HG03520 (cell line): ENCODE measurements around the gene WNT11.
"Not testable (repeated sequence)": the region's sequence is repeated elsewhere in the genome, so short reads cannot be mapped to it uniquely, and the experiment has no call there.

Experiments used
- ATAC-seq: cut with Tn5 transposase; IDR thresholded peaks from one replicate; pipeline ENCODE4 v1.9.1; 2021; ENCODE audit warnings: mild to moderate bottlenecking, moderate library complexity; ENCODE audit not compliant: unreplicated experiment

Gene WNT11

DNA sequence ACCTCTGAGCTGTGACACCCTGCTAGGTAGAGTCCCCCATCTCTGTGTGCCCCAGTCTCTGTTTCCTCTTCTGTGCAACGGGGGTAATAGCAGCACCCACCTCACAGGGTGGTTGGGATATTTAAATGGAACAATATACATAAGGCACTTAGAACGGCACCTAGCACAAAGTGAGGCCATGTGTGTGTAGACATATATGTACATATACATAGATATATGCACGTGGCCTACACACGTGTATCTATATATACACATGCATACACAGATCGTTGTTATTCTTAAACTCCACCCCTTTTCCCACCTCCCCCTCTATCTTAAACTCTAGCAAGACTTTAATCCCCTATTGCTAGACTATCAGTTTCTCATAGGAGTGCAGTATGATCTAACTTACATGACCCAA lies 2.4 kb downstream of the WNT11 start:
- ATAC-seq = no peak

DNA sequence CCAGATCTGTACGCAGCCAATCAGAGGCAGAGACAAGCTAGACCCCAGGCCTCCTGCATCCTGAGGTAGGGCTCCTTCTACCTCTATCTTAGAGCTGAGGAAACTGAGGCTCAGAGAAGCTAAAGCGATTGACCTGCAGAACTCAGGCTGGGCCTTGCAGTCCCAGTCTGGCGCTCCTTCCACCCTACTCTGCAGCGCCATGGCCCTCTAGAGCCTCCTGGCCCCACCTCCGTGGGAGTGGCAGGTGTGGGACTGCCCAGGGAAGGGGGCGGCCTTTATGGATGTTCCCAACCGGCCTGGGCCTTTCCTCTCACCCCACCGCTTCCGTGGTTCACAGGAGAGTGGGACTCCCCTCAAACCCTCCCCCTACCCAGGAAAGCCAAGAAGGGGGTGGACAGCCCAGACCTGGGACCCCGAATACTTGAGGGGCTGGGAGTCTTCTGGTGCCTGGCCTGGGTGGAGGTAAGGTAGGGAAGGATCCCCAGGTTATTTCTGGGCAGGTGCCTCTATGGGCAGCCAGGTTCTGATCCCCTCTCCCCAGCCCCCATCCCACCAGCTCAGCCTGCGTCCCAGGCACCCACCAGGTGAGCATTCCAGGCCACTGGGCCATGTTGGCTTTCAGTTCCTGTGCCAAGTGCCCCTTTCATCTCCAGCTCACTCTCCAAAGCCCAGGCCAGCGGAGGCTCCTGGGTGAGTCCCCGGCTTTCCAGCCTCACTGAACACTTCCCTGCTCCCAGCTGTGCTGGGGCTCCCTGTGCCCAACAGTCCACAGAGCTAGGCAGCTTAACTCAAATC lies 3.0 kb downstream of the WNT11 start:
- no peak for ATAC-seq

GRCh38 chr11:76201672-76202412 lies 4.5 kb downstream of the WNT11 start:
- ATAC-seq = no peak

DNA sequence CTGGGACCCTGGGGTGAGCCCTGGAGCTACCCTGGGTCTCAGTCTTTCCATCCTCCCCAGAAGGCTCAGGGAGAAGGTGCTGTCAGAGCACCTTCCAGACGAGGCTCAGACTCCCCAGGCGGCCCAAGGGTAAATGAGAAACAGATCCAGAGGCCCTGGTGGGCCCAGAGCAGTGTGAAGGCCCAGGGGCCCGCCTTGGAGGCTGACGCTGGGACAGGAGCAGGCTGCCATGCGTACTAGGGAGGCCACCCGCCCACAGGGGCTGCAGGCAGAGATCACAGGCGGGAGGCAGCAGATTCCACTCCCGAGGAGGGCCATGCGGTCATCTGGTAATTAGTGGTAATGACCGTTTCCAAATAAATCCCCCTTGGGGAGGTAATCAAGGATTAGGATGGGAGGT lies 5.2 kb downstream of the WNT11 start:
- no peak for ATAC-seq

GRCh38 chr11:76200006-76200940 lies 6.0 kb downstream of the WNT11 start:
- ATAC-seq = no peak

DNA sequence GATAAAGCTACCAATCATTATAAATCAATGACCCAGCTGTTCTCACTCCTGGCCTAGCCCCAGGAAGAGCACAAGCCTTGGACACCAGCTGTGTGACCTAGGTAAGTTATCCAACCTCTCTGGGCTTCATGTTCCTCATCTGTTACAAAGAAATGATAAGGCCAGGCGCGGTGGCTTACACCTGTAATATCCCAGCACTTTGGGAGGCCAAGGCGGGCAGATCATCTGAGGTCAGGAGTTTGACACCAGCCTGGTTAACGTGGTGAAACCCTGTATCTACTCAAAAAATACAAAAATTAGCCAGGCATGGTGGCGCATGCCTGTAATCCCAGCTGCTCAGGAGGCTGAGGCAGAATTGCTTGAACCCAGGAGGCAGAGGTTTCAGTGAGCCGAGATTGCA lies 7.6 kb downstream of the WNT11 start:
- not testable (repeated sequence) for ATAC-seq

GRCh38 chr11:76197941-76198640 lies 8.2 kb downstream of the WNT11 start:
- no peak for ATAC-seq

DNA sequence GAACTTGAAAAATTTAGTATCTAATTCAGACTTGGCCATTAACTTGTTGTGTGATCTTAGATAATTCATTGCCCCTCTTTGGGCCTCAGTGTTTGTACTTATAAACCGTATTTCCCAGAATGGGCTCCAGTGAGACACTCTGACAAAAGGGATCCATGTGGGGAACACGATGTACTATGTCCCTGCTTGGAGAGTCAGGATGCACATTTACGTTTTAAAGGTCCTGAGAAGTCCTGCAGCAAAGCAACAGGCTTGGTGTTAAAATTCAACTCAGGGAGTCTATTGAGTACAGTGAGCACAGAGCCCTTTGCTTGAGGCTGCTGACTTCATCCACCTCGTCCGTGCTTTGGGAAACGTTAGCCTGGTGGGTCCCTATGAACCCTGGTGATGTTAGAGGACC lies 9.0 kb downstream of the WNT11 start:
- ATAC-seq = no peak

DNA sequence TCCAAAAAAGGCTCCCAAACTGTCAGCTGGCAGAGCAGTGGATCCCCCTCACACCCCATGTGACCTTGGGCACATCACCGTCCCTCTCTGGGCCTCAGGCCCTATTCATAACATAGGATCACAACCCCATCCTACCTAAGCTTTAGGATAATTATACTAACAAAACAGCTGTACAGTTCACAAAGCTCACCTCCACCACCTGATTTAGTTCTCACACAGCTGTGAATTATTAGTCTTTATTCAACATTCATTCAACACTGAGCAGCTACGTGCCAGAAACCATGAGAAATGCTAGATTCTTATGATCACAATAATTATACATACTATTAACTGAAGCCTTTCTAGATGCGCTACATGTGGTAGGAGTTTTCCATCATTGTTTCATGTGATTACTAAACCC lies 9.5 kb downstream of the WNT11 start:
- no peak for ATAC-seq

DNA sequence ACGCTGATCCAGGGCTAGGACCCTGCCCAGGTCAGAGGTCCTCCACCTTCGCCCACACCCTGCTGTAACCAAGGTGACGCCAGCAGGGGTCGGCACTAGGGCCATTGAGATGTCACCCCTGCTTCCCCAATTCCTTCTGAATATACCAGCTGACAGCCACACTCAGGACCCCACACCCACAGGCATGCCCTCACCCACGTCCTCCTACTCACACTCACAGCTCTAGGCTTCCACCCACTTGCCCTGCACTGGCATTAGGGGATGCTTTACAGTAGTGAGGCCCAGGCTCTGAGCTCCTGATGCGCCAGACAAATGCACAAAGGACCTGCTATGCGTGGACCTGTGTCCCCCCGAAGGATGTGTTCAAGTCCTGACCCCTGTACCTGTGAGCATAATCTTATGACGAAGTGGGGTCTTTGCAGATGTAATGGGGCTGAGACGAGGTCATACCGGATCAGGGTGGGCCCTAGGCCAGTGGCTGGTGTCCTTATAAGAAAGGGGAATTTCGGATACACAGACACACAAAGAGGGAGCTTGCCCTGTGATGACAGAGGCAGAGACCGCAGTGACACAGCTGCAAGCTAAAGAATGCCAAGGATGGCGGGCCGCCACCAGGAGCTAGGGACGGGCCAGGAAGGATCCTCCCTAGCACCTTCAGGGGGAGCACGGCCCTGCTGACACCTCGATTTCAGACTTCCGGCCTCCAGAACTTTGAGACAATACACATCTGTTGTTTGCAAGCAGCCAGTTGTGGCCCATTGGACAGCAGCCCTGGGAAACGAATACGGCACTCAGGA lies 11.2 kb downstream of the WNT11 start:
- no peak for ATAC-seq

GRCh38 chr11:76193219-76193618 lies 13.1 kb downstream of the WNT11 start:
- no peak for ATAC-seq

DNA sequence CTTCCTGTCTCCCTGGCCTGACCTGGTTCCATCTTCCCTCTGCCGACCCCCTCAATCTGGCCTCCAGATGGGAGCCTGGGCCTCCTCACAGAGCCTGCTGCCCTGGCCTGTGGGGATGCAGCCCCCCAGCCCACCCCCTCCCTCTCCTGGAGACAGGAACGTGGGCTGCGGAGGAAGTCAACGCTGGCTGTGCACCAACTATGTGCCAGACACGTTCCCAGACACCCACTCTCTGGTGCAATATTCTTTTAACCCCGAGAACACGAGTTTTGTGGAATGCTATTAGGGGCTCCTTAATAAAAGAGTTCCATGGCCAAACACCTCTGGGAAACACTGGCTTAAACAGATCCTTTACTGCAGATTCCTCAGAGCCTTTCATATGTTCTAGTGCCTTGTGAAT lies 15.9 kb downstream of the WNT11 start:
- no peak for ATAC-seq

GRCh38 chr11:76189682-76190081 lies 16.6 kb downstream of the WNT11 start:
- ATAC-seq = no peak

DNA sequence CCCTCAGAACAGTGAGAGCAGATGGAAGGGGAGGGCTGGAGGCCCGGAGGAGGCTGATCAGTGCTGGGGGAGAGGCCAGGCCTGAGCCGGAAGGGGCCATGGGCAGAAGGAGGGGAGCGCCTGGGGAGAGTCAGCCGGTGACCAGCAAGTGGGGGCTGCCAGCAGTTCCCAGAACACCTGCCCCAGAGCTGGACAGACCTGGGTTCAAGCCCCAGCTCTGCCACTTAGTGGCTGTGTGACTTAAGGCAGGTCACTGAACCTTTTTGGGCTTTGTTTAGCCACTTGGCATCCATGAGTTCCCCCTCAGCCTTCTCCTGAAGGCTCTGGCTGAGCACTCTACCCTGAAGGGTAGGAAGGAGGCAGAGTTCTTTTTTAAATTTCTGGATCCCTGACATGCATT lies 17.4 kb downstream of the WNT11 start:
- no peak for ATAC-seq

DNA sequence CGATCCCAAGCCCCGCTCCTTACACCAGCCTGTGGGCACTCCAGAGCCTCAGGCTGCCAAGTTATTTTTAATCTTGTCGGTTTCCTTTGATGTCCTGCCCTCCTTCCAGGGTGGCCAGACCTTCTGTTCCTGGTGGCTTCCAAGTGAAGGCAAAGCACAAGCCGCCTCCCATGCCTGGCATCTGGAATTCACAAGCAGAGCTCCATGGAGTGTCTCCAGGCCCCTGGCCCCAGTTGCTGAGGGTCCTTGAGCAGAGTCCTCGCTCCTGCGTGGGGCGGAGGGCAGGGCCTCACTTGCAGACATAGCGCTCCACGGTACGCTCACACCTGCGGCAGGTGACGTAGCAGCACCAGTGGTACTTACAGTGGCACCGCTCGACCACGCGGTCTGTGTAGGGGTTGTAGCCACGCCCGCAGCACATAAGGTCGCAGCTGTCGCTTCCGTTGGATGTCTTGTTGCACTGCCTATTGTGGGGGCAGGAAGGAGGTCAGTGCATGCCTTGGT lies 19.5 kb downstream of the WNT11 start:
- no peak for ATAC-seq

DNA sequence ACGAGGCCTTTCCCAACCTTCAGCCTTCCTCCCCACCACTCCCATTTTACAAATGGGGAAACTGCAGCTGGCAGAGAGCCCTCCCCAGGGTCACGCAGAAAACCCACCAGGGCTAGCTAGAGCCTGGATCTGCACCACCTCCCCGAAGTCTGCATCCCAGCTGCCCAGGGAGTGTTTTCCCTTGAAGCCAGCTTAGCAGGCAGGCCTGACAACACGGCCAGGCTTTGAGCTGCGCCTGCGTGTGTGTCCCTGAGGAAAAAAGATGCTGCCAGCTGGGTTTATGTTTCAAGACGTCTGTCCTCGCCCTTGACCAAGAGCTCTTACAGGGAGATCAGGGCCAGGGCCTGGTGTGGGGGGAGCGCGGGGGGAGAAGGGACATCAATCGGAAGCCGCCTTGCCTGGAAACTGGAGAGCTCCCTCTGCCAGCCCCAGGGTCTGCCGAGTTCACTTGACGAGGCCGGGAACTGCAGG lies 20.3 kb downstream of the WNT11 start:
- no peak for ATAC-seq

DNA sequence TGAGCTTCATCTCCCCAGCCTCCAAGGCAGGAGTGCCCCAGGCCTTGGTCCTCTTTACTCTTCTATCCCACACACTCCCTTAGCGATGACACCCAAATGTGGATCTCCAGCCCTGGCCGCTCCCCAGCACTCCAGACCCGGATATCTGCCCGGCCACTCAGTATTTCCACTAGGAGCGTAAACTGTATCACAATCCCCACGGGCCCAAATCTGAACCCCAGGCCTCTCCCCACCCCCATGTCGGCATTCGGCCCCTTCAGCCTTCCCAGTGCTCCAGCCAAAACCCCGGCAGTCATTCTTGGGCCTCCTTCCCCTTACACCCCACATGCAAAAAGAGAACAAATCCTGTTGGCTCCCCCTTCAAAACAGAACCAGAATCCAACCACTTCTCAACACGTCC lies 20.8 kb downstream of the WNT11 start:
- ATAC-seq = no peak

DNA sequence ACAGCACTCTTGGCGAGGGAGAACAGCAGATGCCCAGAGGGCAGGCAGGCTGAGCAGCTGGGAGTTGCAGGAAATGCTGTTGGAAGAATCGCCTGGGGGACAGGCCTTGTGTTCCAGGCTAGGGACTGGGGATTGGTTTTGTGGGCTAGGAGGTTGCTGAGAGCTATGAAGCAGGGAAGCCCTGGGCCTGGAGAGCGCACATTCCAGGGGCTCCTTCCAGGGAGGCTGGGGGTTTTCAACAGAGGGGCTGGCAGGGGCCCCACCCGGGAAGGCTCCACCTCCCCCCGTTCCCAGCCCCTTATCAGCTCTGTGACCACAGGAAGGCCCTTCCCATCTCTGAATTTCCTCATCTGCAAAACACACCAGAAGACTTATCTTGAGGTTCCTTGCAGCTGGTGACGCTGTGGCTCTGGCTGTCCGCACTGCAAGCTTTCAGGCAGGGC lies 21.7 kb downstream of the WNT11 start:
- no peak for ATAC-seq

DNA sequence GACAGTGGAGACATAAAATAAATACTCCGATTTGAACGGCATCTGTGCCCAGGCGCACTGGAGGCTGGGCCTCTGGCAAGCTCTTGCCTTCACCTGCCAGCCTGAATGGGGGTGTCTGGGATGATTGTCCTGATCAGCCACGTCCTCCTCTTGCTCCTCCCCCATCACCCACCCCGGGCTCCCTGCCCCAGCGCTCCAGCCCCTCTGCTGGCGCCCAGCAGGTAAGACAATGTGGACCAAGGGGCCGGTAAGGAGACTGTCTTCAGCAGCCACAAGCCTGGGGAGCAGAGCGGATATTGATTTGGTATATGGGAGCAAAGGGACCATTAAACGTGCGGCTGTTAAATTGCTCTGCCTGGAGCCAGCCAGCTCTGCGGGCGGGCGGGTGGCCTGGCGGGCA lies 24.9 kb downstream of the WNT11 start:
- no peak for ATAC-seq

GRCh38 chr11:76179147-76179546 lies 27.2 kb downstream of the WNT11 start:
- no peak for ATAC-seq
